NCI-H2171 (cell line): ENCODE measurements around the gene CERS6.
"Not testable (repeated sequence)": the region's sequence is repeated elsewhere in the genome, so short reads cannot be mapped to it uniquely, and the experiment has no call there.

Experiments
- DNase-seq: peaks from one replicate; lab custom pipeline; 2025; lab: John Stamatoyannopoulos, UW

Gene CERS6

GRCh38 chr2:168734199-168734760 lies 278.2 kb downstream of the CERS6 start:
- DNase-seq, result no peak

GRCh38 chr2:168736649-168737445 lies 280.8 kb downstream of the CERS6 start:
- DNase-seq, result no peak

GRCh38 chr2:168738062-168738461 lies 282.0 kb downstream of the CERS6 start:
- no peak for DNase-seq

- DNase-seq, result no peak
Observed at GRCh38 chr2:168740360-168740759, 284.3 kb downstream of the CERS6 start.

GRCh38 chr2:168740788-168741187 lies 284.7 kb downstream of the CERS6 start:
- DNase-seq, result no peak

GRCh38 chr2:168742258-168742932 lies 286.3 kb downstream of the CERS6 start:
- DNase-seq, result no peak

- DNase-seq, result no peak
Observed at GRCh38 chr2:168744844-168745243, 288.8 kb downstream of the CERS6 start.

GRCh38 chr2:168748461-168748860 lies 292.4 kb downstream of the CERS6 start:
- DNase-seq, result no peak

GRCh38 chr2:168749297-168749696 lies 293.2 kb downstream of the CERS6 start:
- DNase-seq, result peak; percentile 49

GRCh38 chr2:168751104-168751740 lies 295.1 kb downstream of the CERS6 start:
- DNase-seq, result no peak

GRCh38 chr2:168752361-168752760 lies 296.3 kb downstream of the CERS6 start:
- no peak for DNase-seq

- DNase-seq, result no peak
Observed at GRCh38 chr2:168753765-168754329, 297.8 kb downstream of the CERS6 start.

- no peak for DNase-seq
Observed at GRCh38 chr2:168757223-168757622, 301.2 kb downstream of the CERS6 start.

GRCh38 chr2:168758970-168759820 lies 303.1 kb downstream of the CERS6 start:
- peak; percentile 29 for DNase-seq

- no peak for DNase-seq
Observed at GRCh38 chr2:168765401-168765800, 309.3 kb downstream of the CERS6 start.

GRCh38 chr2:168766600-168766999 lies 310.5 kb downstream of the CERS6 start:
- no peak for DNase-seq

- DNase-seq, result no peak
Observed at GRCh38 chr2:168767258-168767657, 311.2 kb downstream of the CERS6 start.

- not testable (repeated sequence) for DNase-seq
Observed at GRCh38 chr2:168768357-168768756, 312.3 kb downstream of the CERS6 start.

GRCh38 chr2:168770796-168771195 lies 314.7 kb downstream of the CERS6 start:
- no peak for DNase-seq

- no peak for DNase-seq
Observed at GRCh38 chr2:168772704-168773103, 316.6 kb downstream of the CERS6 start.

- DNase-seq, result no peak
Observed at GRCh38 chr2:168773128-168773527, 317.1 kb downstream of the CERS6 start.
